Panc1 (cell line): ENCODE data around the gene PSMB4. TPM values are rescaled to one million over a fixed set of nuclear protein-coding genes. Genes with fewer than 3 reads are reported as not detected.

ENCODE experiments used
- ATAC-seq: fragments of 200-7000 bp; cut with Tn5 transposase; 2 replicates; pipeline ENCODE4 v1.9.1; 2020; ENCODE audit warnings: mild to moderate bottlenecking, moderate library complexity
- BruUV-seq: library from RNA; stranded (reverse); fragments of 400-500 nt; replicated peaks from 2 replicates; lab custom pipeline; 2021; lab: Mats Ljungman, UMichigan
- CTCF ChIA-PET: fragments of 300-600 bp; sonication (Branson Sonifier 250); formaldehyde crosslinking; loops from one replicate; lab custom pipeline; 2022; ENCODE audit warnings: antibody characterized with exemption; lab: Charles Lee
- POLR2A ChIA-PET: fragments of 300-600 bp; sonication (Branson Sonifier 250); formaldehyde crosslinking; loops from one replicate; lab custom pipeline; 2022; ENCODE audit warnings: antibody characterized with exemption; lab: Charles Lee
- DNase-seq: peaks from one replicate; pipeline ENCODE4 v3.0.0-alpha.2; 2010; ENCODE audit warnings: low read depth, low spot score
- H3K27ac ChIP-seq: 2 replicates; pipeline ENCODE4 v1.5.1; 2011; ENCODE audit warnings: mild to moderate bottlenecking, low read length, inconsistent platforms
- H3K27me3 ChIP-seq: fragments of 200-500 bp; sonication (Bioruptor generic); 2 replicates; pipeline ENCODE4 v1.6.0; 2014; ENCODE audit warnings: low read length, inconsistent platforms; ENCODE audit not compliant: control insufficient read depth, insufficient read depth
- H3K36me3 ChIP-seq: fragments of 200-500 bp; sonication (Bioruptor generic); 2 replicates; pipeline ENCODE4 v1.5.1; 2014; ENCODE audit warnings: inconsistent platforms, mild to moderate bottlenecking, low read length, moderate library complexity; ENCODE audit not compliant: control insufficient read depth, insufficient read depth
- H3K4me1 ChIP-seq: 2 replicates; pipeline ENCODE4 v1.5.1; 2011; ENCODE audit warnings: inconsistent platforms, mild to moderate bottlenecking, low read length, moderate library complexity; ENCODE audit not compliant: control insufficient read depth, insufficient read depth
- H3K4me3 ChIP-seq, 2 experiments: 2 replicates each; pipeline ENCODE4 v1.5.1; 2011 to 2012; ENCODE audit warnings: low read depth in 2 of 2, low read length in 2 of 2, mild to moderate bottlenecking in 2 of 2, inconsistent platforms in 1 of 2, moderate library complexity in 1 of 2
- H3K9me3 ChIP-seq: fragments of 200-500 bp; sonication (Bioruptor generic); 2 replicates; pipeline ENCODE4 v1.5.1; 2014; ENCODE audit warnings: low read depth, mild to moderate bottlenecking, inconsistent platforms, low read length, moderate library complexity; ENCODE audit not compliant: control insufficient read depth, insufficient read depth
- POLR2AphosphoS5 ChIP-seq: IDR thresholded peaks from 2 replicates; pipeline ENCODE4 v1.6.1; 2012; ENCODE audit warnings: mild to moderate bottlenecking, low read depth, low read length, moderate library complexity
- SIN3A ChIP-seq: IDR thresholded peaks from 2 replicates; pipeline ENCODE4 v1.6.1; 2012; ENCODE audit warnings: low read depth, mild to moderate bottlenecking, low read length, moderate library complexity, borderline replicate concordance; ENCODE audit not compliant: insufficient read depth
- TCF7L2 ChIP-seq: IDR thresholded peaks from 2 replicates; pipeline ENCODE4 v1.6.1; 2011; ENCODE audit warnings: mild to moderate bottlenecking, low read depth, low read length, inconsistent platforms
- in situ Hi-C: cut with HindIII; loops from 2 replicates; pipeline ENCODE4 v1.10.0; 2016; ENCODE audit warnings: low sequenced_read_pairs, low pct_unique_long_range_greater_than_20kb
- intact Hi-C: fragments of 100-400 bp; cut with micrococcal nuclease; formaldehyde crosslinking; loops from one replicate; pipeline ENCODE4 v1.10.0; 2022; ENCODE audit not compliant: unreplicated experiment
- total RNA-seq: library from RNA; stranded (reverse); gene quantifications from one replicate; pipeline ENCODE4 v1.2.1, GENCODE V29; 2021; ENCODE audit not compliant: unreplicated experiment
- TF ChIP-seq, protein P1 (sequence below), 2 experiments: IDR thresholded peaks; 2 replicates each; pipeline ENCODE4 v1.6.1; 2011 to 2012; ENCODE audit warnings: low read depth in 2 of 2, control low read depth in 1 of 2, low read length in 1 of 2, mild to moderate bottlenecking in 1 of 2, moderate library complexity in 1 of 2; ENCODE audit not compliant: insufficient read depth in 1 of 2
- TF ChIP-seq, protein P2 (sequence below): fragments of 450-650 bp; IDR thresholded peaks from 2 replicates; pipeline ENCODE4 v1.5.1; 2017; ENCODE audit warnings: mild to moderate bottlenecking

Gene PSMB4
- total RNA-seq, 1 experiment from 2014 or later = 412 TPM

DNA sequence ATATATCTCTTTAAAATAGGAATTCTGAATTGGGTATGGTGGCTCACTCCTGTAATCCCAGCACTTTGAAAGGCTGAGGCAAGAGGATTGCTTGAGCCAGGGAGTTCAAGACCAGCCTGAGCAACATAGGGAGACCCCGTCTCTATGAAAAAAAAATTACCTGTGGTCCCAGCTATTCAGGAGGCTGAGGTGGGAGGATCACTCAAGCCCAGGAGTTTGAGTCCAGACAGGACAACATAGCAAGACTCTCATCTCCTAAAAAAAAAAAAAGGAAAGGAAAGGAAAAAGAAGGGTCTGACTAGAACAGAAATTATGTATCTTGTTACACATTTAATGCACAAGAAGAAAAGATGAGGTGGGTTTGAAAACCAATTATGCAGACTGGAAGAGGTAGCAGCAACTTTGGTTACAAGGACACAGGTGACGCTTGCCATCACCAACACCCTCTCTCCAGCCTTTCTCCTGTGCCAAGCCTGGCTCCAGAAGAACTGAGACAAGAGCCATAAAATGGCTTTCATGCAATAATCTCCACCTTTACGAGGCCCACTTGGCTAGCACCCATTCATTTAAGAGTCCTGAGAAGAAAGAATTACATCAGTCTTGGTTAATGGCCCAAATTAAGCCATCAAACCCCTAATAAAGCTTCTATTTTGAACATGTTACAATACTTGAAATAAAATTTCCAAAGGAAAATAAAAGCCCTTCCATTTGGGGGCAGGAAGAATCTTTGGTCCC, 22.1 kb upstream of the PSMB4 start:
- intact Hi-C loops (no loop called here), in situ Hi-C loops (no loop called here)
- no peak for ATAC-seq
- Histone ChIP-seq H3K36me3 (no peaks in the 10 kb centered on the region), H3K27ac (no peak overlapping the region), H3K4me1 (peaks cover 4% of the 10 kb centered on the region; the same call in 1 of the 2 replicates), H3K9me3 (no peaks in the 10 kb centered on the region), H3K4me3 (no peak overlapping the region), H3K27me3 (no peaks in the 10 kb centered on the region)
- ChIA-PET POLR2A (no interaction called here), CTCF (no interaction called here)
- DNase-seq = no peak
- no TSS peak for BruUV-seq
- TF ChIP-seq, protein P1, sequence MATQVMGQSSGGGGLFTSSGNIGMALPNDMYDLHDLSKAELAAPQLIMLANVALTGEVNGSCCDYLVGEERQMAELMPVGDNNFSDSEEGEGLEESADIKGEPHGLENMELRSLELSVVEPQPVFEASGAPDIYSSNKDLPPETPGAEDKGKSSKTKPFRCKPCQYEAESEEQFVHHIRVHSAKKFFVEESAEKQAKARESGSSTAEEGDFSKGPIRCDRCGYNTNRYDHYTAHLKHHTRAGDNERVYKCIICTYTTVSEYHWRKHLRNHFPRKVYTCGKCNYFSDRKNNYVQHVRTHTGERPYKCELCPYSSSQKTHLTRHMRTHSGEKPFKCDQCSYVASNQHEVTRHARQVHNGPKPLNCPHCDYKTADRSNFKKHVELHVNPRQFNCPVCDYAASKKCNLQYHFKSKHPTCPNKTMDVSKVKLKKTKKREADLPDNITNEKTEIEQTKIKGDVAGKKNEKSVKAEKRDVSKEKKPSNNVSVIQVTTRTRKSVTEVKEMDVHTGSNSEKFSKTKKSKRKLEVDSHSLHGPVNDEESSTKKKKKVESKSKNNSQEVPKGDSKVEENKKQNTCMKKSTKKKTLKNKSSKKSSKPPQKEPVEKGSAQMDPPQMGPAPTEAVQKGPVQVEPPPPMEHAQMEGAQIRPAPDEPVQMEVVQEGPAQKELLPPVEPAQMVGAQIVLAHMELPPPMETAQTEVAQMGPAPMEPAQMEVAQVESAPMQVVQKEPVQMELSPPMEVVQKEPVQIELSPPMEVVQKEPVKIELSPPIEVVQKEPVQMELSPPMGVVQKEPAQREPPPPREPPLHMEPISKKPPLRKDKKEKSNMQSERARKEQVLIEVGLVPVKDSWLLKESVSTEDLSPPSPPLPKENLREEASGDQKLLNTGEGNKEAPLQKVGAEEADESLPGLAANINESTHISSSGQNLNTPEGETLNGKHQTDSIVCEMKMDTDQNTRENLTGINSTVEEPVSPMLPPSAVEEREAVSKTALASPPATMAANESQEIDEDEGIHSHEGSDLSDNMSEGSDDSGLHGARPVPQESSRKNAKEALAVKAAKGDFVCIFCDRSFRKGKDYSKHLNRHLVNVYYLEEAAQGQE (IDR thresholded peaks at IDR 0.05; ENCODE audit: insufficient read depth in 1 of 2, low read depth in 2 of 2, low read length in 1 of 2) = no peak
- TF ChIP-seq POLR2AphosphoS5 = no peak
- TF ChIP-seq SIN3A = no peak
- TF ChIP-seq TCF7L2 = no peak
- TF ChIP-seq, protein P2, sequence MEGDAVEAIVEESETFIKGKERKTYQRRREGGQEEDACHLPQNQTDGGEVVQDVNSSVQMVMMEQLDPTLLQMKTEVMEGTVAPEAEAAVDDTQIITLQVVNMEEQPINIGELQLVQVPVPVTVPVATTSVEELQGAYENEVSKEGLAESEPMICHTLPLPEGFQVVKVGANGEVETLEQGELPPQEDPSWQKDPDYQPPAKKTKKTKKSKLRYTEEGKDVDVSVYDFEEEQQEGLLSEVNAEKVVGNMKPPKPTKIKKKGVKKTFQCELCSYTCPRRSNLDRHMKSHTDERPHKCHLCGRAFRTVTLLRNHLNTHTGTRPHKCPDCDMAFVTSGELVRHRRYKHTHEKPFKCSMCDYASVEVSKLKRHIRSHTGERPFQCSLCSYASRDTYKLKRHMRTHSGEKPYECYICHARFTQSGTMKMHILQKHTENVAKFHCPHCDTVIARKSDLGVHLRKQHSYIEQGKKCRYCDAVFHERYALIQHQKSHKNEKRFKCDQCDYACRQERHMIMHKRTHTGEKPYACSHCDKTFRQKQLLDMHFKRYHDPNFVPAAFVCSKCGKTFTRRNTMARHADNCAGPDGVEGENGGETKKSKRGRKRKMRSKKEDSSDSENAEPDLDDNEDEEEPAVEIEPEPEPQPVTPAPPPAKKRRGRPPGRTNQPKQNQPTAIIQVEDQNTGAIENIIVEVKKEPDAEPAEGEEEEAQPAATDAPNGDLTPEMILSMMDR = no peak

DNA sequence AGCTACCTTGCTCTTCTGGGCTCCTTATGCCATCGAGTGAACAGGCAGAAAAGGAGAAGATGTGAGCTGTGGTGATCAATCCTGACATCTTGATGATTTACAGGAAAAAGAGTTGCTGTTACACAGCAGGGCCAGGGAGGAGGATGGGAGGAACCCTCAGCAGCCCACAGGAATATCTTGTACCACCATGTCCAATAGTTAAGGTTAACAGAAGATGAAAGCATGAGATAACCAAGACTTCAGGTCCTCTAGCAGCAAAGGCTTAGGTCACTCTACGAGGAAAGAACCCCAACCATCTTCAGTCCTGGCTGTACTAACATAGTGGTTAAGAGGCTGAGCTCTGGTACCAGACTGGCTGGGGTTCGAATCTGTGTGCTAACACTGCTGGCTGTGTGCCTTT, 14.8 kb upstream of the PSMB4 start:
- H3K4me1 ChIP-seq = no peaks in the 10 kb centered on the region
- no peaks in the 10 kb centered on the region for H3K27me3 ChIP-seq
- BruUV-seq = no TSS peak
- ATAC-seq (no peak), DNase-seq (no peak)
- no peak overlapping the region for H3K27ac ChIP-seq
- in situ Hi-C loops (no loop called here), intact Hi-C loops (no loop called here)
- H3K36me3 ChIP-seq = no peaks in the 10 kb centered on the region
- no peaks in the 10 kb centered on the region for H3K9me3 ChIP-seq
- ChIA-PET CTCF (interaction anchor here (0.6 kb wide), 1 partner anchor 57 kb away, joined by 3 read pairs; the partner anchor contains the start of gene PI4KB), POLR2A (interaction anchor here (0.6 kb wide), 1 partner anchor 602 kb away, joined by 4 read pairs; no protein-coding TSS in a partner anchor)
- TF ChIP-seq SIN3A (no peak), TCF7L2 (no peak), POLR2AphosphoS5 (no peak)
- TF ChIP-seq, protein P2 = no peak
- TF ChIP-seq, protein P1 (IDR thresholded peaks at IDR 0.05; ENCODE audit: insufficient read depth in 1 of 2, low read depth in 2 of 2, low read length in 1 of 2) = no peak
- H3K4me3 ChIP-seq = no peak overlapping the region
